ENCODE measurements around the gene SPEN. TPM values are rescaled to one million over a fixed set of nuclear protein-coding genes. Genes with fewer than 3 reads are reported as not detected.
A peak's percentile ranks its signal among the peaks of the same experiment; 100 is the strongest.

SPEN gene
- total and polyA plus RNA-seq, 9 of the 15 experiments (the other 6 are each of a cell fraction or from before 2014, with no cell fraction given), result 5.7 to 87.5 (median 27.2) TPM

DNA sequence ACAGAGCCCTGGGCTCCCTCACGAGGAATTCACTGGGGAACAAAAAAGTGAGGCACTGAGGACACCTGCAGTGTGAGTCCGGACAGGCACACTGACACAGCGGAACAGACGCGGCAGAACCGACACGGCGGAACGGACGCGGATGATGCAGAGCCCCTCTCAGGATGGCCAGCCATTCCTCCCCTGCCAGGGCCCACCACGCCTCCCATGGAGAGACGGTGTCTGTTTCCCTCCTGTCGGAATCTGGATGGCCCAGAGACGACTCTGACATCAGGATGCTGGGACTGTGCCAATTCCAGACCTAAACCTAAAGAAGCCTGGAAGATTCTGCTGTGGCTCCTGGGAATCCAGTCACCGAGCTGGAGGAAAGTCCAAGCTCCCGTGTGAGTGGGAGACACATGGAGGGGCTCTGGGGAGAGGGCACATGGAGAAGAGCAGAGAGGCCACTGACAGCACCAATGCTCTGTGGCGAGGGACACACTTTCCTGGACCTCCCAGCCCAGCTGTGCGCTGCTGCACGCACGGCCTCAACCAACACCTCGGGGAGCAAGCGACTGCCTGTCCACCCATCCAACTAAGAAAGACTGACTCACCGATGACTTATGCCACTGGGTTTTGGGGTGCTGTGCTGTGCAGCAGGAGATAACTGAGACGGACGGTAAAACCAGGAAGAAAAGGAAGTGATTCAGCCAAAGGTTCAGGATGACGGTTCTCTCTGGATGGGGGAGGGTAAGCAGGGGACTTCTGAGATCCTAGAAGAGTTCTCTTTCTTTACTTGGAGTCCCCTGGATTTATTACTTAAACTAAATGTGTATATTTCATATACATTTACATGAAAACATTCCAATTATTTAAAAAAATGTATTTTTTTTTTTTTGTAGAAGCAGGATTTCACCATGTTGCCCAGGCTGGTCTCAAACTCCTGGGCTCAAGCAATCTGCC is 105.1 kb downstream of the SPEN start (continued):
- TF ChIP-seq, protein P1, sequence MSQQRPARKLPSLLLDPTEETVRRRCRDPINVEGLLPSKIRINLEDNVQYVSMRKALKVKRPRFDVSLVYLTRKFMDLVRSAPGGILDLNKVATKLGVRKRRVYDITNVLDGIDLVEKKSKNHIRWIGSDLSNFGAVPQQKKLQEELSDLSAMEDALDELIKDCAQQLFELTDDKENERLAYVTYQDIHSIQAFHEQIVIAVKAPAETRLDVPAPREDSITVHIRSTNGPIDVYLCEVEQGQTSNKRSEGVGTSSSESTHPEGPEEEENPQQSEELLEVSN (IDR thresholded peaks at IDR 0.05; ENCODE audit: borderline replicate concordance in 1 of 2, extremely low read depth in 1 of 2, insufficient read depth in 1 of 2, insufficient read length in 1 of 2, low read depth in 1 of 2, low read length in 1 of 2, poor library complexity in 1 of 2, severe bottlenecking in 1 of 2), result peak; percentile 23 to 30
- no peak for TF ChIP-seq ZNF347 (CRISPR knock-in tag; IDR thresholded peaks at IDR 0.05; ENCODE audit: low read depth)
- TF ChIP-seq FOS (IDR thresholded peaks at IDR 0.05; ENCODE audit: extremely low read depth, insufficient read length), result peak; percentile 81
- no peak for TF ChIP-seq ZNF785 (CRISPR knock-in tag; IDR thresholded peaks at IDR 0.05)
- TF ChIP-seq BRF1 (IDR thresholded peaks at IDR 0.05; ENCODE audit: borderline replicate concordance, extremely low read depth, insufficient read length), result no peak
- TF ChIP-seq, protein P2, sequence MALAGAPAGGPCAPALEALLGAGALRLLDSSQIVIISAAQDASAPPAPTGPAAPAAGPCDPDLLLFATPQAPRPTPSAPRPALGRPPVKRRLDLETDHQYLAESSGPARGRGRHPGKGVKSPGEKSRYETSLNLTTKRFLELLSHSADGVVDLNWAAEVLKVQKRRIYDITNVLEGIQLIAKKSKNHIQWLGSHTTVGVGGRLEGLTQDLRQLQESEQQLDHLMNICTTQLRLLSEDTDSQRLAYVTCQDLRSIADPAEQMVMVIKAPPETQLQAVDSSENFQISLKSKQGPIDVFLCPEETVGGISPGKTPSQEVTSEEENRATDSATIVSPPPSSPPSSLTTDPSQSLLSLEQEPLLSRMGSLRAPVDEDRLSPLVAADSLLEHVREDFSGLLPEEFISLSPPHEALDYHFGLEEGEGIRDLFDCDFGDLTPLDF (CRISPR knock-in tag; IDR thresholded peaks at IDR 0.05), result no peak
- TF ChIP-seq ZNF197 (CRISPR knock-in tag; IDR thresholded peaks at IDR 0.05; ENCODE audit: low read depth), result no peak
- no peak for TF ChIP-seq ETS2 (tag; IDR thresholded peaks at IDR 0.05; ENCODE audit: borderline replicate concordance, poor library complexity, severe bottlenecking)
- peak; percentile 94 for TF ChIP-seq HDAC3 (IDR thresholded peaks at IDR 0.05; ENCODE audit: borderline replicate concordance, partially characterized antibody)
- TF ChIP-seq POLR3A (IDR thresholded peaks at IDR 0.05; ENCODE audit: borderline replicate concordance, extremely low read depth, insufficient read depth, insufficient read length), result no peak
- TF ChIP-seq COPS2 (conservative IDR thresholded peaks at IDR 0.05), result no peak
- no peak for TF ChIP-seq GTF2B (IDR thresholded peaks at IDR 0.05; ENCODE audit: extremely low read depth, insufficient read length)
- TF ChIP-seq DLX4 (CRISPR knock-in tag; IDR thresholded peaks at IDR 0.05), result no peak
- no peak for TF ChIP-seq HMG20B (CRISPR knock-in tag; IDR thresholded peaks at IDR 0.05)
- TF ChIP-seq TRIM24 (IDR thresholded peaks at IDR 0.05), result peak; percentile 88 to 95
- TF ChIP-seq ZNF76 (CRISPR knock-in tag; IDR thresholded peaks at IDR 0.05; ENCODE audit: borderline replicate concordance), result no peak
- peak; percentile 74 for TF ChIP-seq CHD2 (IDR thresholded peaks at IDR 0.05; ENCODE audit: low read depth, low read length)
- peak; percentile 91 for TF ChIP-seq NUFIP1 (IDR thresholded peaks at IDR 0.05; ENCODE audit: partially characterized antibody)
- TF ChIP-seq IRF9 (tag; IDR thresholded peaks at IDR 0.05), result no peak
- TF ChIP-seq ZNF212 (CRISPR knock-in tag; IDR thresholded peaks at IDR 0.05), result 0 out of 2 replicates have a peak, but pooled peaks have one; percentile 1

Measured in K562 (cell line).